SW480 (cell line): ENCODE data around the gene QRICH1.

Experiments used
- DNase-seq: peaks from one replicate; pipeline ENCODE4 v3.0.0-alpha.2; 2016; ENCODE audit warnings: low spot score

QRICH1 gene

GRCh38 chr3:49032646-49033304 lies 61.1 kb downstream of the QRICH1 start:
- DNase-seq: no peak

GRCh38 chr3:49030321-49030720 lies 63.5 kb downstream of the QRICH1 start:
- DNase-seq: no peak

- DNase-seq: no peak
Measured at GRCh38 chr3:49029563-49029884, 64.3 kb downstream of the QRICH1 start.

- peak; percentile 90 for DNase-seq
Measured at GRCh38 chr3:49028673-49029562, 65.0 kb downstream of the QRICH1 start, which contains the start of gene IMPDH2. Gene IMPDH2 (minus strand): TSS chr3:49029398. CDS start chr3:49029350, 48 bp downstream.

GRCh38 chr3:49028298-49028672 lies 65.6 kb downstream of the QRICH1 start:
- DNase-seq: no peak

GRCh38 chr3:49027634-49028033 lies 66.2 kb downstream of the QRICH1 start:
- DNase-seq: no peak

GRCh38 chr3:49026536-49026935 lies 67.3 kb downstream of the QRICH1 start:
- DNase-seq: no peak

GRCh38 chr3:49025793-49026520 lies 67.9 kb downstream of the QRICH1 start:
- no peak for DNase-seq

- DNase-seq: no peak
Measured at GRCh38 chr3:49025005-49025792, 68.7 kb downstream of the QRICH1 start.

GRCh38 chr3:49024449-49024848 lies 69.4 kb downstream of the QRICH1 start:
- no peak for DNase-seq

GRCh38 chr3:49023775-49024174 lies 70.1 kb downstream of the QRICH1 start:
- DNase-seq: no peak

GRCh38 chr3:49022688-49023171 lies 71.1 kb downstream of the QRICH1 start:
- DNase-seq: peak; percentile 36

GRCh38 chr3:49021813-49022687 lies 71.8 kb downstream of the QRICH1 start, which contains the start of gene NDUFAF3:
Gene NDUFAF3 (plus strand): TSS chr3:49022121. CDS start chr3:49022145, 24 bp downstream.
- peak; percentile 96 for DNase-seq

- DNase-seq: peak; percentile 96
Measured at GRCh38 chr3:49021213-49021812, 72.6 kb downstream of the QRICH1 start.

GRCh38 chr3:49020330-49021212 lies 73.3 kb downstream of the QRICH1 start:
- DNase-seq: peak; percentile 52

GRCh38 chr3:49019941-49020329 lies 73.9 kb downstream of the QRICH1 start:
- no peak for DNase-seq

GRCh38 chr3:49018707-49019006 lies 75.2 kb downstream of the QRICH1 start:
- DNase-seq: no peak

GRCh38 chr3:49017971-49018706 lies 75.7 kb downstream of the QRICH1 start, which contains the start of gene DALRD3:
Gene DALRD3 (minus strand): TSS chr3:49018580. CDS start chr3:49018564, 16 bp downstream.
- peak; percentile 71 for DNase-seq
